ENCODE results near the gene RBAK.

The RBAK gene

DNA sequence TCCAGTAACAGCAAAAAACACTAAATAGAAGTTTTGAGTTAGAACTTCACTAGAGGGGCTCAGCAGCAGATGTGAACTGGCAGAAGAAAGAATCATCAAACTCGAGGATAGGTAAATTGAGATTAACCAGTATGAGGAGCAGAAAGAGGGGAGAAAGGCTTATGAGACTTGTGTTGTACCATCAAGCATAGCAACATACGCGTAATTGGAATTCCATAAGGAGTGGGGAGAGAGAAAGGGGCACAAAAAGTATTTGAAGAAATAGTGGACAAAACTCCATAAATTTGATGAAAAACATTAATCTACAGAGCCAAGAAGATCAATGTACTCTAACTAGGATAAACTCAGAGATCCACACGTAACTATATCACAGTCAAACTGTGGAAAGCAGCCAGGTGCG lies 48.3 kb downstream of the RBAK start:
- Histone ChIP-seq H3K9ac (ENCODE audit: low read length) (no peak overlapping the region), H3K4me1 (ENCODE audit: control insufficient read depth, insufficient read depth, low read length) (no peaks in the 10 kb centered on the region), H3K27me3 (ENCODE audit: control insufficient read depth, insufficient read depth, low read length) (no peaks in the 10 kb centered on the region), H3K4me3 (ENCODE audit: low read length) (no peak overlapping the region), H3K36me3 (ENCODE audit: control insufficient read depth, insufficient read depth, low read length) (no peaks in the 10 kb centered on the region), H3K9me3 (ENCODE audit: control insufficient read depth, low read length) (no peaks in the 10 kb centered on the region)

DNA sequence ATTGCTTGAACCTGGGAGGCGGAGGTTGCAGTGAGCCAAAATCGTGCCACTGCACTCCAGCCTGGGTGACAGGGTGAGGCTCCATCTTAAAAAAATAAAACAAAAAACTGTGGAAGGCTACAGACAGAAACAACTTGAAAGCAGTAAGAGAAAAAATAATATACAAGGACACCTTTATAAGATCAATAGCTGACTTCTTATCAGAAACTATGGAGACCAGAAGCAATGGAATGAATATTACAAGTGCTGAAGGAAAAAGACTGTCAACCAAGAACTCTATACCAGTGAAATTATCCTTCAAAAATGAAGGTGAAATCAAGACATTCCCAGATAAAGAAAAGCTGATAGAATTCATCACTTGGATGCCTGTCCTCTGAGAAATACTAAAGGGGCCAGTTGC lies 49.0 kb downstream of the RBAK start:
- Histone ChIP-seq H3K9me3 (ENCODE audit: control insufficient read depth, low read length) (no peaks in the 10 kb centered on the region), H3K36me3 (ENCODE audit: control insufficient read depth, insufficient read depth, low read length) (no peaks in the 10 kb centered on the region), H3K27me3 (ENCODE audit: control insufficient read depth, insufficient read depth, low read length) (no peaks in the 10 kb centered on the region), H3K9ac (ENCODE audit: low read length) (no peak overlapping the region), H3K4me1 (ENCODE audit: control insufficient read depth, insufficient read depth, low read length) (no peaks in the 10 kb centered on the region), H3K4me3 (ENCODE audit: low read length) (no peak overlapping the region)

- Histone ChIP-seq H3K4me3 (ENCODE audit: low read length) (no peak overlapping the region), H3K9me3 (ENCODE audit: control insufficient read depth, low read length) (no peaks in the 10 kb centered on the region), H3K4me1 (ENCODE audit: control insufficient read depth, insufficient read depth, low read length) (no peaks in the 10 kb centered on the region), H3K27me3 (ENCODE audit: control insufficient read depth, insufficient read depth, low read length) (no peaks in the 10 kb centered on the region), H3K36me3 (ENCODE audit: control insufficient read depth, insufficient read depth, low read length) (no peaks in the 10 kb centered on the region), H3K9ac (ENCODE audit: low read length) (no peak overlapping the region)
These were observed 70.7 kb downstream of the RBAK start for GRCh38 chr7:5116359-5116758.

- no peaks in the 10 kb centered on the region for H3K27me3 ChIP-seq (ENCODE audit: control insufficient read depth, insufficient read depth, low read length)
- H3K4me3 ChIP-seq (ENCODE audit: low read length): no peak overlapping the region
- no peak overlapping the region for H3K9ac ChIP-seq (ENCODE audit: low read length)
- H3K9me3 ChIP-seq (ENCODE audit: control insufficient read depth, low read length): no peaks in the 10 kb centered on the region
- H3K4me1 ChIP-seq (ENCODE audit: control insufficient read depth, insufficient read depth, low read length): no peaks in the 10 kb centered on the region
- H3K36me3 ChIP-seq (ENCODE audit: control insufficient read depth, insufficient read depth, low read length): no peaks in the 10 kb centered on the region
These were observed 71.7 kb downstream of the RBAK start for GRCh38 chr7:5117095-5117970.
